Left renal pelvis (tissue), 4 donors: ENCODE data around the gene CST3. TPM values are rescaled to one million over a fixed set of nuclear protein-coding genes. Genes with fewer than 3 reads are reported as not detected.
"Not testable (repeated sequence)": the region's sequence is repeated elsewhere in the genome, so short reads cannot be mapped to it uniquely, and the experiment has no call there.

ENCODE experiments used
- DNase-seq, 4 donors: peaks; one replicate each; pipeline ENCODE4 v3.0.0-alpha.2; 2013; ENCODE audit warnings: low read depth in 4 of 4, low spot score in 3 of 4
- polyA plus RNA-seq, 4 donors: library from polyadenylated mRNA; unstranded; fragments of 120-200 nt; gene quantifications; one replicate each; pipeline ENCODE4 v1.2.1, GENCODE V29; 2013; ENCODE audit not compliant: insufficient read length in 4 of 4

Gene CST3
- polyA plus RNA-seq, 4 donors, result 129 to 191 (median 160) TPM

DNA sequence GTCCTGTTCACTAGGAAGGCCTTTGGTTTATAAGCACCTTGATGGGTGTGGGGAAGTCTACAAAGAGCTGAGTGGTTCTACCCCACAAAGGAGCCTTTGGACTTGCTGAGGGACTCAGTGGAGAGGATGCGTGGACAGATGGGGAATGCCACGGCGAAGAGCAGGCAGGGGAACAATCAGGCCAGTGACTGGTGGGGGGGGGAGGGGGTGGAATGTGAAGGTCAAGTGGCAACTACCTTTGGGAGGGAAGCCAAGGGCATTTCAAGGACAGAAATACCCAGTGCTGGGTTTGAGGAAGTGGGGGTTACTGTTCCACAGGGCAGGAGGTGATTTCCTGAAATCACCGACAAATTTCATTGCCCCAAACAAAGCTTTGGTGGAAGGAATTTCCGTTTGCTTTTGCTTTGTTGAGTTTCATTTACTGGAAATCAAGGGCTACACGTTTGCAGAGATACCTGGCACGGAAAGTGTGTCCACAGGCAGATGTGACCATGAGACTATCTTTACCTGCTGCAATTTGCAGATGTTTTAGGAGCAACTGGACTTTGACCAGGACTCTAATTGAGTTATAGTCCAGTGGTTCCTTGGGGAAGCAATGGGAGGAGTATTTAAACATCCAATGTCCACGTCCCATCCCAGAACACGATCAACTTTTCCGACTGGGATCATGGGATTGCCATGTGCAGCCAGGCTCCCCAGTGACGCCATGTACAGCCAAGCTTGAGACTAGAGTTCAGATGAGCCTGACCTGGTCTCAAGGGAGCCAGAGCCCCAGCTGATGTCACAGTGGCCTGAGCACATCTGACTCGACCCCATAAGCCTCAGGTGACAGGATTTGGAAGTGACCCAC is 8.0 kb downstream of the CST3 start:
- no peak for DNase-seq

GRCh38 chr20:23629017-23629541 is 8.7 kb downstream of the CST3 start:
- DNase-seq, result no peak

- DNase-seq, result no peak
Observed at GRCh38 chr20:23628402-23629016, 9.2 kb downstream of the CST3 start.

- no peak for DNase-seq
Observed at GRCh38 chr20:23627501-23627900, 10.3 kb downstream of the CST3 start.

- no peak for DNase-seq
Observed at GRCh38 chr20:23626040-23626620, 11.6 kb downstream of the CST3 start.

- no peak for DNase-seq
Observed at GRCh38 chr20:23625236-23625964, 12.4 kb downstream of the CST3 start.

DNA sequence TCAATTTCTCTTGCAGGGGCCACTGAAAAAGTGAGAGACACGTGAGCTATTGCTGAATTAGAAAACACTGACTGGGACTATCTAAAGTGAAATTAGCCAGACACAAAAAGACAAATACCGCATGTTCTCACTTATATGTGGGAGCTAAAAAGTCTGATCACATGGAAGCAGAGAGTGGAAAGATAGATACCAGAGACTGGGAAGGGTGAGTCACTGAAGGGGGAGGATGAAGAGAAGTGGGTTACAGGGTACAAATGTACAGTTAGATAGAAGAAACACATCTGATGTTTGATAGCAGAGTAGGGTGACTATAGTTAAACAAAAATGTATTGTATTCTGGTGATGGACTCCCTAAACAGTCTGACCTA is 13.4 kb downstream of the CST3 start:
- DNase-seq, result no peak

DNA sequence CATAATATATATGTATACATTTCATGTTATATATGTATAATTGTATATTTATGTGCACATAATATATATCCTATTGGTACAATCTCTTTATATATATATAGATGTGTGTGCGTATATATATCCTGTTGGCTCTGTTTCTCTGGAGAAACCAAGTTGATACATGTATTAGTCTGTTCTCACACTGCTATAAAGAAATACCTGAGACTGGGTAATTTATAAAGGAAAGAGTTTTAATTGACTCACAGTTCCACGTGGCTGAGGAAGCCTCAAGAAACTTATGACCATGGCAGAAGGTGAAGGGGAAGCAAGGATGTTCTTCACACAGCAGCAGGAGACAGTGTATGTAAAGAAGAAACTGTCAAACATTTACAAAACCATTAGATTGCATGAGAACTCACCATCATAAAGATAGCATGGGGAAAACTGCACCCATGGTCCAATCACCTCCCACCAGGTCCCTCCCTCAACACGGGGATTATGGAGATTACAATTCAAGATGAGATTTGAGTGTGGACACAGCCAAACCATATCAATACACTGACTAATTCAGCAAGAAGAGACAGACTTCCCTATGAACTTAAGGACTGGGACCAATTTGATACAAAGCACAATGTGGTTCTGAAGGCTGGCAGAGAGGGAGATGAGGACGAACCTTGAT is 14.0 kb downstream of the CST3 start:
- DNase-seq, result no peak

GRCh38 chr20:23622839-23623343 is 14.9 kb downstream of the CST3 start:
- no peak for DNase-seq

- DNase-seq, result not testable (repeated sequence)
Observed at GRCh38 chr20:23622401-23622800, 15.4 kb downstream of the CST3 start.

- not testable (repeated sequence) for DNase-seq
Observed at GRCh38 chr20:23620670-23621386, 16.9 kb downstream of the CST3 start.

GRCh38 chr20:23614163-23614562 is 23.6 kb downstream of the CST3 start:
- no peak for DNase-seq

DNA sequence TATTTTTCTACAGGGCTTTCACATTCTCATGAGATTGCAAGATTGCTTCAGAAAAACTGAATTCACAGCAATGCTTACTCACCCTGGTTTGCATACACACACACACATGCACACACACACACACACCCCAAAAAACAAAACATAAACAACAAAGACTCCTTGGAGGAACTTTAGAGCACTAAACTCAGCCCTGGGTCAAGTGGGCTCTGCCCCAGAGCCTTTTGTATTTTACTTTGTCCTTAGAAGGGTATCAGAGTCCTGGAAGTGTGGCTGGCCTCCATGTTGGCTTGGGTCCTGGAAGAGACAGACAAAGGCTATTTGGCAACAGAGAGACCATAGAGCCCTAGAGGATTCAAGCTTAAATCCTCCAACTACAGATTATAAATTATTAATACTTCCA is 24.1 kb downstream of the CST3 start:
- no peak for DNase-seq

- no peak for DNase-seq
Observed at GRCh38 chr20:23612396-23612795, 25.4 kb downstream of the CST3 start.

GRCh38 chr20:23609486-23610109 is 28.2 kb downstream of the CST3 start:
- no peak for DNase-seq

DNA sequence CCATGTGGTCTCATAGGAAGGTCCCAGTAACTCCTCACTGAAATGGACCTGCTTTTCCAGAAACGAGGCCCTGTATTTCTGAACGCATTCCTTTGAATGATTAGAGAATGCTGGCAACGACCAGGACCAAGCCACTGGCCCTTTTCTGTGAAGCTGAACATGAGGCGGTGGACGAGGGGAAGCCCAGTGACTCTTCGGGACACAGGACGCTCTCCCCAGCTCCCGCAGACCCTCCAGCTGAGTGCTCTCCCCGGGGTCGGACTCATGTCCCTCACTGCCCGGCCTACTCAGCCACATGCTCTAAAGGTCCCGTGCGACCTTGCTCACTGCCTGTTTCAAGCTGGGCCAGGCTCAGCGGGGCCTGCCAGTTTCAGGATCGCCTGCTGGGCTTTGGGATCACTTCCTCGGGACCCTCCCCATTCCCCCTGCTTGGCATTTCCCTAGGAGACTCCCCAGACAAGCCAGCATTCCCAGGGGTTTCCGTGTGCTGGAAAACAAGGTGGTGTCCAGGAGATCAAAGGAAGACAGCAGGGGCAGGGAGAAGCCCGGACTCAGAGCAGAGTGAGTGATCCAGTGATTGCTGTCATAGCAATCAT is 29.4 kb downstream of the CST3 start:
- DNase-seq, result no peak

DNA sequence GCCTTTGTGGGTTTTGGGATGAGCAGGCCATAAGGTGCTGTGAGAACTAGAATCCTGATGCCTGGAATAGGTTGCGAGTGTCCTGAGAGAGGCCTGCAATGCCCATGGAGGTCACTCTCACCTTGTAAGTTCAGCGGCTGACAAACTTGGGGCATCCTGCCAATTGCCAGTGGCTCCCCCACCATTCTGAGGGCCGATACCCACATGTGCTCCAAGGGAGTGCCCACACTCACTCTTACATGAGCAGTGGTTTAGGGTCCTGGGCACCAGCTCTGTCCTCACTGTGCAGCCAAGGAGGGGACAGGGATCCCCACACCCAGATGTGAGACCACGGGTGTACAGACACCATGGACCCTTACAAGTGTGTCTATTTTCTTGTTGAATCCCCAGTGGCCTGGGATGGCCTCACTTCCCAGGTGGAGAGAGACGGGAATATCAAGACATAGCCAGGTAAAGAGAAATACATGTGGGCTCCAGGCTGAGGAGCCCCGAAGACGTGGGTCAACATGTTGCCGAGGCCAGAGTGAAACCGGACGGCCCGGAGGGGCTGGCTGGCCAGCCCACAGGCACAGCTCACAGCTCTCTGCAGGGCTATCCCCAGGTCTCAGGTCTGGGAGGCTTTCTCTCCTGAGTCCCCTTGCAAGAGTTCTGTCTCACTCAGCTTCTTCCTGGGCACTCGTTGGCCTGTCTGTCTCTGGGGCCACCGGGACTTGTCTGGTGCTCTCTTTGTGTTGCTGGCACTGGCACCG is 30.1 kb downstream of the CST3 start:
- DNase-seq, result no peak

DNA sequence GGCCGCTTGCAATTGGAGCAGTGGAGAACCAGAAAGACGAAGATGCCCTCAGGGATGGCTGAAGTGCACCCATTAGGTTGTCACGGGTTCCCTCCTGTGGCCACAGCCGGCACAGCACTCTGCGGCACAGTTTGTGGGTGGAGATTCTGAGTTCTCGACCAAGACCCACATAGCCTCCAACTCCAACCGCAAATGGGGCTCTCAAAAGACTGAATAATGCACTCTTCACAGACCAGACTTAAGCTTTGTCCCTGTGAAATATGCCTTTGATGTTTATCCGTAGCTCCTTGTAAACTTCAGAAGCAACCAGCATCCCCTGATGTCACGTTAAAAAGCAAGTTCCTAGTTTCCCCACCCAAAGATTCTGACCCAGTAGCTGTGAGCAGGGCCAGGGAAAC is 31.1 kb downstream of the CST3 start:
- peak; percentile 29 to 46 (median 36) for DNase-seq
